B cell (primary cell): Measurements from ENCODE around the gene FAM20C. TPM values are rescaled to one million over a fixed set of nuclear protein-coding genes. Genes with fewer than 3 reads are reported as not detected.

ENCODE experiments used
- ATAC-seq: fragments of 200-7000 bp; cut with Tn5 transposase; one replicate; pipeline ENCODE4 v1.10.0; 2021; ENCODE audit warnings: low read depth, mild to moderate bottlenecking, moderate number of reproducible peaks, moderate library complexity
- CTCF ChIA-PET: fragments of 350-600 bp; sonication (Branson Sonifier 250); formaldehyde crosslinking; loops from one replicate; lab custom pipeline; 2021; ENCODE audit warnings: antibody characterized with exemption, inconsistent platforms; lab: Charles Lee
- POLR2A ChIA-PET: fragments of 350-600 bp; sonication (Branson Sonifier 250); formaldehyde crosslinking; loops from one replicate; lab custom pipeline; 2021; ENCODE audit warnings: antibody characterized with exemption; lab: Charles Lee
- DNase-seq: peaks from one replicate; pipeline ENCODE4 v3.0.0; 2013
- H2AFZ ChIP-seq: 2 replicates; pipeline ENCODE4 v1.6.1; 2012; ENCODE audit warnings: mild to moderate bottlenecking, low read depth, low read length; ENCODE audit not compliant: insufficient read depth, poor library complexity, severe bottlenecking
- H3K27ac ChIP-seq, 2 donors: 1 replicate in 1 of 2; 2 replicates in 1 of 2; pipeline ENCODE4 v1.5.1; 2012 to 2013; ENCODE audit warnings: low read length in 2 of 2, mild to moderate bottlenecking in 2 of 2, moderate library complexity in 1 of 2
- H3K27me3 ChIP-seq, 4 experiments: fragments of 200-600 bp in 1 of 4; sonication (generic) in 1 of 4; replicated peaks in 1 of 4; 1 replicate in 2 of 4; 2 replicates in 2 of 4; pipeline versions ENCODE4 v1.6.1 to v1.7.0; 2013 to 2016; ENCODE audit warnings: low read length in 3 of 4, mild to moderate bottlenecking in 2 of 4, mixed read lengths in 1 of 4, moderate library complexity in 1 of 4; ENCODE audit not compliant: insufficient read depth in 4 of 4, control insufficient read depth in 3 of 4; ENCODE audit errors: control extremely low read depth in 1 of 4
- H3K36me3 ChIP-seq, 2 experiments: replicated peaks in 1 of 2; 1 replicate in 1 of 2; 2 replicates in 1 of 2; pipeline versions ENCODE4 v1.6.1 to v1.7.1; 2013; ENCODE audit warnings: low read length in 1 of 2; ENCODE audit not compliant: insufficient read depth in 2 of 2, control insufficient read depth in 1 of 2; ENCODE audit errors: control extremely low read depth in 1 of 2, extremely low read depth in 1 of 2
- H3K4me1 ChIP-seq, 2 donors: fragments of 200-600 bp in 1 of 2; sonication (generic) in 1 of 2; 1 replicate in 1 of 2; 2 replicates in 1 of 2; pipeline versions ENCODE4 v1.5.1 to v1.6.1; 2013 to 2017; ENCODE audit warnings: low read length in 2 of 2; ENCODE audit not compliant: control insufficient read depth in 2 of 2, insufficient read depth in 2 of 2
- H3K4me2 ChIP-seq: replicated peaks from 2 replicates; pipeline ENCODE3; 2012; ENCODE audit warnings: mild to moderate bottlenecking, low read depth, low read length; ENCODE audit not compliant: poor library complexity, severe bottlenecking
- H3K4me3 ChIP-seq, 5 experiments: fragments of 200-600 bp in 1 of 5; sonication (generic) in 1 of 5; 1 replicate in 3 of 5; 2 replicates in 2 of 5; pipeline versions ENCODE4 v1.5.1 to v1.7.0; 2011 to 2016; ENCODE audit warnings: low read length in 4 of 5, mild to moderate bottlenecking in 4 of 5, low read depth in 2 of 5, control low read depth in 1 of 5, moderate library complexity in 1 of 5; ENCODE audit not compliant: insufficient read depth in 1 of 5; ENCODE audit errors: control extremely low read depth in 1 of 5, extremely low read depth in 1 of 5
- H3K79me2 ChIP-seq: fragments of 200-600 bp; sonication (generic); one replicate; pipeline ENCODE4 v1.6.0; 2016; ENCODE audit warnings: low read length; ENCODE audit not compliant: control insufficient read depth, insufficient read depth
- H3K9ac ChIP-seq: fragments of 200-600 bp; sonication (generic); 2 replicates; pipeline ENCODE4 v1.6.1; 2017; ENCODE audit warnings: mild to moderate bottlenecking, low read length, moderate library complexity
- H3K9me3 ChIP-seq, 3 donors: one replicate each; pipeline versions ENCODE4 v1.6.1 to v1.7.1; 2013; ENCODE audit warnings: low read length in 2 of 3; ENCODE audit not compliant: control insufficient read depth in 2 of 3, insufficient read depth in 1 of 3; ENCODE audit errors: control extremely low read depth in 1 of 3
- H4K20me1 ChIP-seq: 2 replicates; pipeline ENCODE4 v1.6.0; 2012; ENCODE audit warnings: mild to moderate bottlenecking, low read length; ENCODE audit not compliant: insufficient read depth, control insufficient read depth, poor library complexity, severe bottlenecking
- H3K27ac Mint-ChIP-seq: one replicate; pipeline ENCODE4 v1.8.0; 2021; ENCODE audit warnings: mixed read lengths
- H3K27me3 Mint-ChIP-seq: one replicate; pipeline ENCODE4 v1.8.0; 2021; ENCODE audit warnings: mixed read lengths
- H3K4me1 Mint-ChIP-seq: one replicate; pipeline ENCODE4 v1.8.0; 2021; ENCODE audit warnings: mixed read lengths
- H3K4me3 Mint-ChIP-seq: one replicate; pipeline ENCODE4 v1.8.0; 2021; ENCODE audit warnings: mixed read lengths
- H3K9me3 Mint-ChIP-seq: one replicate; pipeline ENCODE4 v1.8.0; 2022; ENCODE audit warnings: mixed read lengths; ENCODE audit not compliant: insufficient read depth
- EZH2 ChIP-seq: IDR thresholded peaks from 2 replicates; pipeline ENCODE4 v1.6.1; 2012; ENCODE audit warnings: borderline replicate concordance, low read depth, mild to moderate bottlenecking, moderate library complexity, low read length; ENCODE audit not compliant: insufficient read depth, poor library complexity, severe bottlenecking
- WGBS: methylation state at CpG from one replicate; pipeline ENCODE4 v1.1.5; 2013; ENCODE audit warnings: missing lambda C conversion rate; ENCODE audit not compliant: insufficient coverage; 5-methylcytosine and 5-hydroxymethylcytosine counted together
- intact Hi-C: fragments of 100-400 bp; cut with micrococcal nuclease; formaldehyde crosslinking; loops from one replicate; pipeline ENCODE4 v1.10.0; 2022
- polyA plus RNA-seq: library from polyadenylated mRNA; depleted of rRNA; stranded (reverse); fragments of >200 nt; gene quantifications from 2 replicates; pipeline ENCODE4 v1.2.3, GENCODE V29; 2012
- total RNA-seq, 2 donors: library from RNA; stranded (reverse); fragments of 120-200 nt in 1 of 2; gene quantifications; 1 replicate in 1 of 2; 2 replicates in 1 of 2; pipeline versions ENCODE4 v1.2.3 to v1.2.4, GENCODE V29; 2013 to 2022
- TF ChIP-seq, protein P1 (sequence below): fragments of 200-600 bp; IDR thresholded peaks from one replicate; pipeline ENCODE4 v1.8.0; 2022; ENCODE audit warnings: antibody characterized with exemption, mild to moderate bottlenecking

FAM20C gene
- total and polyA plus RNA-seq, 2 donors (not counting 1 experiment from before 2014, with no cell fraction given) = 0.54 to 0.81 TPM

DNA sequence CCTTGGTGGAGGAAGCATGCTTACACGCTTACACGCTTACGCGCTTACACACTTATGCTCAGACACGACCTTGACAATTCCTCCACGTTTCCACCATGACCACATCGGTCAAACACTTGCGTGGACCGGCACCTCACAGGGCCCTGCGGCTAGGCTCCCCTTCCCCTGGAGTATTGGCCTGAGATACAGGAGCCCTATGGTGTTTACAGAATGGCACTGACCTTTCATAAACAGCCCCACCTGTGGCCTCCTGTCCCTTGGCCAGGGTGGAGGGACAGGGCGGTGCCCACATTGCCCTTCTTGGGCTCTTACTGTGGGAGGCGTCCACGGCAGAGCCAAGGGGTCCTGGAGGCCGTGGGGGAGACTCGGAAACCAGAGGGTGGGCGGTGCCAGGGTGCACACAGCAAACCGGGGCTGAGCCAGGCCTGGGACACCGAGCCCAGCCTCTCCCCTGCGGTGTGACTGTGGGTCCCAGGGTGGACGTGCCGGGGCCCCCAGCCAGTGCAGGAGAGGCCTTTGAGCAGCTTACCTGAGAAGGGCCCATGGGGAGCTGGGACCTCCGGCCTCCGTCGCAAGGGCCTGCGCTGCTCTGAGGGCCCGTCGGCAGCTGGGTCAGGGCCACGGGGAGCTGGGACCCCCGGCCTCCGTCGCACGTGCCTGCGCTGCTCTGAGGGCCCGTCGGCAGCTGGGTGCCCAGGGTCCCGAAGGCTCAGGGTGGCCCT, 53.4 kb downstream of the FAM20C start:
- Histone ChIP-seq H3K4me1 (no peaks in the 10 kb centered on the region), H3K9me3 (peaks cover 0 to 16% (median 0%) of the 10 kb centered on the region in 3 donors), H3K36me3 (no peaks in the 10 kb centered on the region), H2AFZ (no peak overlapping the region), H3K9ac (no peak overlapping the region), H3K27me3 (no peaks in the 10 kb centered on the region), H4K20me1 (no peaks in the 10 kb centered on the region), H3K79me2 (no peaks in the 10 kb centered on the region), H3K4me3 (no peak overlapping the region), H3K27ac (no peak overlapping the region), H3K4me2 (no peak overlapping the region)
- Mint-ChIP-seq H3K9me3 (no peaks in the 10 kb centered on the region), H3K27me3 (no peaks in the 10 kb centered on the region), H3K4me1 (no peaks in the 10 kb centered on the region), H3K27ac (no peak overlapping the region), H3K4me3 (no peak overlapping the region)
- DNase-seq (no peak), ATAC-seq (no peak)
- 93% methylated on average over 35 of the region's 36 CpGs for WGBS
- intact Hi-C loops = no loop called here
- TF ChIP-seq EZH2 = no peak
- ChIA-PET CTCF (no interaction called here), POLR2A (no interaction called here)

DNA sequence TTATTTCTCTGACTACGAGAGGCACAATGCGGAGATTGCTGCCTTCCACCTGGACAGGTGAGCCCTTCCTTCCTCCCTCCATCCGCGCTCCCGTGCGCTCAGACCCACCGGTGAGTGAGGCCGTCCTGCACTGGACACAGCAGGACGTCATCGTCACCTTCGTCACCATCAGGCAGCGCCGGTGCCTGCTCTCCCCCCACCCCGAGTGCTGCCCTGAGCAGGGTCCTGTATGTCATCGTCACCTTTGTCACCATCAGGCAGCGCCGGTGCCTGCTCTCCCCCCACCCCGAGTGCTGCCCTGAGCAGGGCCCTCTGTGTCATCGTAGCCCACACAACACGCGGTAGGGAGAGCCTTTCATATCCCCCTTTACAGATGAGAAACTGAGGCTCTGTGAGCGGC, 54.1 kb downstream of the FAM20C start:
- no peak overlapping the region for H2AFZ ChIP-seq
- no peak overlapping the region for H3K4me2 ChIP-seq
- ChIA-PET CTCF (no interaction called here), POLR2A (no interaction called here)
- H3K4me3 Mint-ChIP-seq = no peak overlapping the region
- no peak overlapping the region for H3K4me3 ChIP-seq
- TF ChIP-seq, protein P1, sequence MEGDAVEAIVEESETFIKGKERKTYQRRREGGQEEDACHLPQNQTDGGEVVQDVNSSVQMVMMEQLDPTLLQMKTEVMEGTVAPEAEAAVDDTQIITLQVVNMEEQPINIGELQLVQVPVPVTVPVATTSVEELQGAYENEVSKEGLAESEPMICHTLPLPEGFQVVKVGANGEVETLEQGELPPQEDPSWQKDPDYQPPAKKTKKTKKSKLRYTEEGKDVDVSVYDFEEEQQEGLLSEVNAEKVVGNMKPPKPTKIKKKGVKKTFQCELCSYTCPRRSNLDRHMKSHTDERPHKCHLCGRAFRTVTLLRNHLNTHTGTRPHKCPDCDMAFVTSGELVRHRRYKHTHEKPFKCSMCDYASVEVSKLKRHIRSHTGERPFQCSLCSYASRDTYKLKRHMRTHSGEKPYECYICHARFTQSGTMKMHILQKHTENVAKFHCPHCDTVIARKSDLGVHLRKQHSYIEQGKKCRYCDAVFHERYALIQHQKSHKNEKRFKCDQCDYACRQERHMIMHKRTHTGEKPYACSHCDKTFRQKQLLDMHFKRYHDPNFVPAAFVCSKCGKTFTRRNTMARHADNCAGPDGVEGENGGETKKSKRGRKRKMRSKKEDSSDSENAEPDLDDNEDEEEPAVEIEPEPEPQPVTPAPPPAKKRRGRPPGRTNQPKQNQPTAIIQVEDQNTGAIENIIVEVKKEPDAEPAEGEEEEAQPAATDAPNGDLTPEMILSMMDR = no peak
- no peak for TF ChIP-seq EZH2
- 92% methylated on average over 19 of the region's 22 CpGs for WGBS
- H4K20me1 ChIP-seq = no peaks in the 10 kb centered on the region
- H3K4me1 ChIP-seq = no peaks in the 10 kb centered on the region
- no peak for DNase-seq
- intact Hi-C loops = no loop called here
- no peaks in the 10 kb centered on the region for H3K79me2 ChIP-seq
- no peak overlapping the region for H3K27ac Mint-ChIP-seq
- no peak for ATAC-seq
- no peaks in the 10 kb centered on the region for H3K36me3 ChIP-seq
- no peaks in the 10 kb centered on the region for H3K9me3 Mint-ChIP-seq
- H3K9me3 ChIP-seq = peaks cover 0 to 10% (median 0%) of the 10 kb centered on the region in 3 donors
- no peaks in the 10 kb centered on the region for H3K4me1 Mint-ChIP-seq
- H3K27ac ChIP-seq = no peak overlapping the region
- no peak overlapping the region for H3K9ac ChIP-seq
- H3K27me3 ChIP-seq = no peaks in the 10 kb centered on the region
- no peaks in the 10 kb centered on the region for H3K27me3 Mint-ChIP-seq
